GM21423 (cell line): ENCODE data around the gene LIME1.

Experiments used
- ATAC-seq: cut with Tn5 transposase; IDR thresholded peaks from one replicate; pipeline ENCODE4 v1.9.1; 2021; ENCODE audit warnings: mild to moderate bottlenecking, moderate library complexity; ENCODE audit not compliant: unreplicated experiment

LIME1 gene

GRCh38 chr20:63737945-63738686 lies 1.7 kb downstream of the LIME1 start:
- no peak for ATAC-seq

GRCh38 chr20:63738687-63739129 lies 2.2 kb downstream of the LIME1 start:
- no peak for ATAC-seq

GRCh38 chr20:63739130-63740069 lies 2.9 kb downstream of the LIME1 start, which contains the start of gene SLC2A4RG:
Gene SLC2A4RG (plus strand): TSS chr20:63739776. CDS start chr20:63739913, 137 bp downstream.
- ATAC-seq, result peak; percentile 48

- ATAC-seq, result no peak
These were observed 3.7 kb downstream of the LIME1 start for GRCh38 chr20:63740070-63740626.

- ATAC-seq, result no peak
These were observed 4.3 kb downstream of the LIME1 start for GRCh38 chr20:63740627-63741353.

- ATAC-seq, result no peak
These were observed 4.9 kb downstream of the LIME1 start for GRCh38 chr20:63741354-63741675.

- ATAC-seq, result no peak
These were observed 5.4 kb downstream of the LIME1 start for GRCh38 chr20:63741676-63742380.

- no peak for ATAC-seq
These were observed 6.0 kb downstream of the LIME1 start for GRCh38 chr20:63742381-63743024.

GRCh38 chr20:63743210-63743970 lies 6.9 kb downstream of the LIME1 start:
- ATAC-seq, result no peak

- no peak for ATAC-seq
These were observed 7.7 kb downstream of the LIME1 start for GRCh38 chr20:63744158-63744557.

- ATAC-seq, result no peak
These were observed 8.3 kb downstream of the LIME1 start for GRCh38 chr20:63744574-63745423.

GRCh38 chr20:63745424-63745805 lies 9.0 kb downstream of the LIME1 start:
- no peak for ATAC-seq

- no peak for ATAC-seq
These were observed 9.7 kb downstream of the LIME1 start for GRCh38 chr20:63745961-63746731.

- ATAC-seq, result no peak
These were observed 10.4 kb downstream of the LIME1 start for GRCh38 chr20:63746751-63747315.

- ATAC-seq, result no peak
These were observed 11.2 kb downstream of the LIME1 start for GRCh38 chr20:63747622-63748069.

GRCh38 chr20:63748070-63748933 lies 11.8 kb downstream of the LIME1 start:
- no peak for ATAC-seq
